ENCODE results near the gene ZDBF2.

DNA sequence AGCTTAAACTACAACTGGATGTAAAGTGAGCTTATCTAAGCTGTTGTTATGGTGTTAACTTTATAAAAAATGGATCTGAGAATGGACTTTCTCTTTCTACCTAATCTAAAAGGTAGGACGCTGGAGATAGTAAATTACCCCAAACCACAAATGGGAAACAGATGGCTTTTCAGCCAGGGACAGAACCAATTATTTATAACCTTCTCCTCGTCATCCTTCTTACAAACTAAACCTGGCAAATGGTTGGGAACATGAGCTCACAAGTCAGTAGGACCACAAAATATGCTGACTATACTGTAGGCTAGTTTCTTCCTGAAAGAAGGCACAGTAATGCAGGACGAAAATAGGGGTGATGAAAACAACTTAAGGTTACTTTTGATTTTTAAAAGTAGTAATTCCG lies 32.7 kb upstream of the ZDBF2 start:
- TF ChIP-seq, protein P1, sequence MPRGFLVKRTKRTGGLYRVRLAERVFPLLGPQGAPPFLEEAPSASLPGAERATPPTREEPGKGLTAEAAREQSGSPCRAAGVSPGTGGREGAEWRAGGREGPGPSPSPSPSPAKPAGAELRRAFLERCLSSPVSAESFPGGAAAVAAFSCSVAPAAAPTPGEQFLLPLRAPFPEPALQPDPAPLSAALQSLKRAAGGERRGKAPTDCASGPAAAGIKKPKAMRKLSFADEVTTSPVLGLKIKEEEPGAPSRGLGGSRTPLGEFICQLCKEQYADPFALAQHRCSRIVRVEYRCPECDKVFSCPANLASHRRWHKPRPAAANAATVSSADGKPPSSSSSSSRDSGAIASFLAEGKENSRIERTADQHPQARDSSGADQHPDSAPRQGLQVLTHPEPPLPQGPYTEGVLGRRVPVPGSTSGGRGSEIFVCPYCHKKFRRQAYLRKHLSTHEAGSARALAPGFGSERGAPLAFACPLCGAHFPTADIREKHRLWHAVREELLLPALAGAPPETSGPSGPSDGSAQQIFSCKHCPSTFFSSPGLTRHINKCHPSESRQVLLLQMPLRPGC (tag by site-specific recombination; IDR thresholded peaks at IDR 0.05): no peak
- no peak for TF ChIP-seq ZNF560 (tag by site-specific recombination; IDR thresholded peaks at IDR 0.05; ENCODE audit: borderline replicate concordance)
- TF ChIP-seq ZNF274 (IDR thresholded peaks at IDR 0.05; ENCODE audit: low read length): no peak
- no peak for TF ChIP-seq ZNF274 (tag by site-specific recombination; IDR thresholded peaks at IDR 0.05; ENCODE audit: borderline replicate concordance)
- TF ChIP-seq, protein P2, sequence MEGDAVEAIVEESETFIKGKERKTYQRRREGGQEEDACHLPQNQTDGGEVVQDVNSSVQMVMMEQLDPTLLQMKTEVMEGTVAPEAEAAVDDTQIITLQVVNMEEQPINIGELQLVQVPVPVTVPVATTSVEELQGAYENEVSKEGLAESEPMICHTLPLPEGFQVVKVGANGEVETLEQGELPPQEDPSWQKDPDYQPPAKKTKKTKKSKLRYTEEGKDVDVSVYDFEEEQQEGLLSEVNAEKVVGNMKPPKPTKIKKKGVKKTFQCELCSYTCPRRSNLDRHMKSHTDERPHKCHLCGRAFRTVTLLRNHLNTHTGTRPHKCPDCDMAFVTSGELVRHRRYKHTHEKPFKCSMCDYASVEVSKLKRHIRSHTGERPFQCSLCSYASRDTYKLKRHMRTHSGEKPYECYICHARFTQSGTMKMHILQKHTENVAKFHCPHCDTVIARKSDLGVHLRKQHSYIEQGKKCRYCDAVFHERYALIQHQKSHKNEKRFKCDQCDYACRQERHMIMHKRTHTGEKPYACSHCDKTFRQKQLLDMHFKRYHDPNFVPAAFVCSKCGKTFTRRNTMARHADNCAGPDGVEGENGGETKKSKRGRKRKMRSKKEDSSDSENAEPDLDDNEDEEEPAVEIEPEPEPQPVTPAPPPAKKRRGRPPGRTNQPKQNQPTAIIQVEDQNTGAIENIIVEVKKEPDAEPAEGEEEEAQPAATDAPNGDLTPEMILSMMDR (tag by site-specific recombination; IDR thresholded peaks at IDR 0.05): no peak
- no peak for TF ChIP-seq ZNF184 (tag by site-specific recombination; IDR thresholded peaks at IDR 0.05)
- TF ChIP-seq, protein P3, sequence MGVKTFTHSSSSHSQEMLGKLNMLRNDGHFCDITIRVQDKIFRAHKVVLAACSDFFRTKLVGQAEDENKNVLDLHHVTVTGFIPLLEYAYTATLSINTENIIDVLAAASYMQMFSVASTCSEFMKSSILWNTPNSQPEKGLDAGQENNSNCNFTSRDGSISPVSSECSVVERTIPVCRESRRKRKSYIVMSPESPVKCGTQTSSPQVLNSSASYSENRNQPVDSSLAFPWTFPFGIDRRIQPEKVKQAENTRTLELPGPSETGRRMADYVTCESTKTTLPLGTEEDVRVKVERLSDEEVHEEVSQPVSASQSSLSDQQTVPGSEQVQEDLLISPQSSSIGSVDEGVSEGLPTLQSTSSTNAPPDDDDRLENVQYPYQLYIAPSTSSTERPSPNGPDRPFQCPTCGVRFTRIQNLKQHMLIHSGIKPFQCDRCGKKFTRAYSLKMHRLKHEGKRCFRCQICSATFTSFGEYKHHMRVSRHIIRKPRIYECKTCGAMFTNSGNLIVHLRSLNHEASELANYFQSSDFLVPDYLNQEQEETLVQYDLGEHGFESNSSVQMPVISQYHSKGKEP (tag by site-specific recombination; IDR thresholded peaks at IDR 0.05): no peak
- TF ChIP-seq, protein P4, sequence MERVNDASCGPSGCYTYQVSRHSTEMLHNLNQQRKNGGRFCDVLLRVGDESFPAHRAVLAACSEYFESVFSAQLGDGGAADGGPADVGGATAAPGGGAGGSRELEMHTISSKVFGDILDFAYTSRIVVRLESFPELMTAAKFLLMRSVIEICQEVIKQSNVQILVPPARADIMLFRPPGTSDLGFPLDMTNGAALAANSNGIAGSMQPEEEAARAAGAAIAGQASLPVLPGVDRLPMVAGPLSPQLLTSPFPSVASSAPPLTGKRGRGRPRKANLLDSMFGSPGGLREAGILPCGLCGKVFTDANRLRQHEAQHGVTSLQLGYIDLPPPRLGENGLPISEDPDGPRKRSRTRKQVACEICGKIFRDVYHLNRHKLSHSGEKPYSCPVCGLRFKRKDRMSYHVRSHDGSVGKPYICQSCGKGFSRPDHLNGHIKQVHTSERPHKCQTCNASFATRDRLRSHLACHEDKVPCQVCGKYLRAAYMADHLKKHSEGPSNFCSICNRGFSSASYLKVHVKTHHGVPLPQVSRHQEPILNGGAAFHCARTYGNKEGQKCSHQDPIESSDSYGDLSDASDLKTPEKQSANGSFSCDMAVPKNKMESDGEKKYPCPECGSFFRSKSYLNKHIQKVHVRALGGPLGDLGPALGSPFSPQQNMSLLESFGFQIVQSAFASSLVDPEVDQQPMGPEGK (tag by site-specific recombination; IDR thresholded peaks at IDR 0.05): no peak
- TF ChIP-seq ZNF10 (tag by site-specific recombination; IDR thresholded peaks at IDR 0.05): no peak
